ENCODE results near the gene TLN1. TPM values are rescaled to one million over a fixed set of nuclear protein-coding genes. Genes with fewer than 3 reads are reported as not detected.

The TLN1 gene
- total RNA-seq, 1 donor from 2014 or later, result 164 TPM

DNA sequence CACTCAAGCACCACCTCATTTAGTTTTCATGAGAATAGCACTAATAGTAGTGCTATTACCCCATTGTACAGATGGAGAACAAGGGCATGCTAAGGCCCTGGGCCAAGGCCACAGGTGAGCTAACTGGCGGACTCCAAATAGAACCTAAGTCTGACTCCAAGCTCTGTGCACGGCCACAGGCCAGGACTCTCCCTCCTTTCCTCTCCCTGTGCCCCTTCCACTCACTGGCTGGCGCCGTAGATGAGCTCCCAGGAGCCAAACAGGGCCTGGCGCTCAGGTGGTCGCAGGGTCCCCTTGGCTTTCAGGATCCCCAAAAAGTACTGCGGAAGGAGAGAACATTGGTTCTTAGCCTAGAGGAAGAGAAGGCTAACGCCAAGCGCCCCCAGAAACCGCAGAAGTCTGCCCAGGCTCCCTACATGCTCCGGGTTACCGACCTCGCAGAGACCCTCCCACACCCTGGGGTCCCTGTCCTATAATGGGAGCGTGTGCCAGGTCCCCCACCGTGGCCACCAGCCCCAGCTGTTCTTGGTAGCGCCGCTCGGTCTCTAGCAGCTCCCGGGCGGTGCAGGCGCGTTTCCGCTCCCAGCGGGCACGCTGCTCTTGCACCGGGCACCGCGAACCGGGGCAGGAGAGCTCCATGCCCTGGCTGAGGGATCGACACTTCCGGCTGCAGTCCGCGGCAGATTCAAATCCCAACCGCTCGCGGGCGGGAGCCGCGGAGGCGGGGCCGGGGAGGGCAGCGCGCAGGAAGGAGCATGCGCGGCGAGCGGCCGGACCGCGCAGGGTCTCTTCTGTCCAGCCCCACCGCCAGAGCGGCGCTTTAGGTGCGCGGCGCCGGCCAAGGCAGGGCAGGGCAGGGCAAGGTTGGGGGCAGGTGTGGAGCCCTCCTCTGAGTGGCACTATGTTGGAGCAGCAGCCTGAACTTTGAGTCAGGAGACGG is 67.2 kb downstream of the TLN1 start, which contains the start of gene ARHGEF39:
Gene ARHGEF39 (minus strand): TSS at position 665 of the 940 bp plus-strand sequence. CDS start 26 bp downstream, at position 639.
- H3K36me3 Mint-ChIP-seq, result peaks cover 7% of the 10 kb centered on the region
- peaks cover 56% of the 10 kb centered on the region for H3K4me1 Mint-ChIP-seq (ENCODE audit: unreplicated experiment)
- H3K27ac Mint-ChIP-seq, result peak within 1 kb of the TSS; percentile 41
- H3K4me3 Mint-ChIP-seq, result peak within 1 kb of the TSS; percentile 86
- TF ChIP-seq, protein P1, sequence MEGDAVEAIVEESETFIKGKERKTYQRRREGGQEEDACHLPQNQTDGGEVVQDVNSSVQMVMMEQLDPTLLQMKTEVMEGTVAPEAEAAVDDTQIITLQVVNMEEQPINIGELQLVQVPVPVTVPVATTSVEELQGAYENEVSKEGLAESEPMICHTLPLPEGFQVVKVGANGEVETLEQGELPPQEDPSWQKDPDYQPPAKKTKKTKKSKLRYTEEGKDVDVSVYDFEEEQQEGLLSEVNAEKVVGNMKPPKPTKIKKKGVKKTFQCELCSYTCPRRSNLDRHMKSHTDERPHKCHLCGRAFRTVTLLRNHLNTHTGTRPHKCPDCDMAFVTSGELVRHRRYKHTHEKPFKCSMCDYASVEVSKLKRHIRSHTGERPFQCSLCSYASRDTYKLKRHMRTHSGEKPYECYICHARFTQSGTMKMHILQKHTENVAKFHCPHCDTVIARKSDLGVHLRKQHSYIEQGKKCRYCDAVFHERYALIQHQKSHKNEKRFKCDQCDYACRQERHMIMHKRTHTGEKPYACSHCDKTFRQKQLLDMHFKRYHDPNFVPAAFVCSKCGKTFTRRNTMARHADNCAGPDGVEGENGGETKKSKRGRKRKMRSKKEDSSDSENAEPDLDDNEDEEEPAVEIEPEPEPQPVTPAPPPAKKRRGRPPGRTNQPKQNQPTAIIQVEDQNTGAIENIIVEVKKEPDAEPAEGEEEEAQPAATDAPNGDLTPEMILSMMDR (conservative IDR thresholded peaks at IDR 0.05), result peak; percentile 51
- peak; percentile 92 for DNase-seq (ENCODE audit: extremely low spot score, unreplicated experiment)
- no peaks in the 10 kb centered on the region for H3K27me3 Mint-ChIP-seq
- H3K9me3 Mint-ChIP-seq, result no peaks in the 10 kb centered on the region

DNA sequence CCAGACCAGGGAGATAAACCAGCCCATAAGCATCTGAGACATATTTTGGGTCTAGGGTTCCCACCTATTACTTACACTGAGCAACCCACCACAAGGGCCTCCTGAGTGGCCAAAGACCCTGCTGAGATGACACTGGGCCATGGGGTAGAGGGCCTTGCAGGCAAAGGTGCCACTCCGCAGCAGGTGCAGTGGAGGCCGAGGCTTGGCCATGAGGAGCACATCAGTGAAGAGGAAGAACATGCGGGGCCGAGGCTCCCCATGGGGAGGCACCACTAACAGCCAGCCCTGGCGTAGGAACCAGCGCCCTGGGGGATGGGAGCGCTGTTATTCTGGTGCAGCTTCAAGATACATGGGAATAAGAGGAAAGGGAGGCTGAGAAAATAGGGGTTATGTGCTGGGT is 69.6 kb downstream of the TLN1 start:
- H3K27me3 Mint-ChIP-seq, result peaks cover 6% of the 10 kb centered on the region
- DNase-seq (ENCODE audit: extremely low spot score, unreplicated experiment), result no peak
- H3K4me1 Mint-ChIP-seq (ENCODE audit: unreplicated experiment), result peaks cover 53% of the 10 kb centered on the region
- TF ChIP-seq, protein P1 (conservative IDR thresholded peaks at IDR 0.05), result no peak
- H3K4me3 Mint-ChIP-seq, result peak overlapping the region; percentile 59
- H3K36me3 Mint-ChIP-seq, result peaks cover 12% of the 10 kb centered on the region
- no peaks in the 10 kb centered on the region for H3K9me3 Mint-ChIP-seq
- H3K27ac Mint-ChIP-seq, result peak overlapping the region; percentile 27

DNA sequence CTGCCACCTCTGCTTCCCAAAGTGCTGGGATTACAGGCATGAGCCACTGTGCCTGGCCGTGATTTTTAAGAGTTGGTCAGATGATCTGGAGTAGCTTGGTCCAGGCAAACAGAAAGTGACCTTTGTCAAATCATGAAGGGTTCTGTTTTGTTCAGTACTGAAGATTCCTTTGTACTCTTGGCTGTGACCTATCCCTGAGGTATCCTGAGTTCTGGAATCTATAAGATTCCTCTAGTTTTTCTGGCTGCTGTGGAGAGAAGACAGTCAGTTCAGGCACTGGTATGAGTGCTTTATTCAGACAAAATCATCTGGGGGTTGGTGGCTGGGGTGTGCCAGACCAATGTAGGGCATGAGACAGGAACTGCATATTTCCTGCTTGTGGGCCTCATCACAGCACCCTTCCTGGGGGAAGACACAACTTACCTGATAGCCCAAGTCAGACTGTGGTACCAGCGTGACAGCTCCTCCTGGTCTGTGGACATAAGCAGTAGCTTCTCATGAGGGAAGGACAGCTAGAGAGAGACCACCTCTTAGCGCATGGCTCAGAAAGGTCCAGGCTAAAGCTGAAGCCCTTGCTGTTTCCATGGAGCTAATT is 70.1 kb downstream of the TLN1 start:
- Mint-ChIP-seq H3K27me3 (peaks cover 6% of the 10 kb centered on the region), H3K36me3 (peaks cover 12% of the 10 kb centered on the region), H3K9me3 (no peaks in the 10 kb centered on the region), H3K4me3 (peak overlapping the region; percentile 30), H3K27ac (peak overlapping the region; percentile 65), H3K4me1 (ENCODE audit: unreplicated experiment) (peaks cover 57% of the 10 kb centered on the region)
- TF ChIP-seq, protein P1 (conservative IDR thresholded peaks at IDR 0.05), result no peak
- no peak for DNase-seq (ENCODE audit: extremely low spot score, unreplicated experiment)

DNA sequence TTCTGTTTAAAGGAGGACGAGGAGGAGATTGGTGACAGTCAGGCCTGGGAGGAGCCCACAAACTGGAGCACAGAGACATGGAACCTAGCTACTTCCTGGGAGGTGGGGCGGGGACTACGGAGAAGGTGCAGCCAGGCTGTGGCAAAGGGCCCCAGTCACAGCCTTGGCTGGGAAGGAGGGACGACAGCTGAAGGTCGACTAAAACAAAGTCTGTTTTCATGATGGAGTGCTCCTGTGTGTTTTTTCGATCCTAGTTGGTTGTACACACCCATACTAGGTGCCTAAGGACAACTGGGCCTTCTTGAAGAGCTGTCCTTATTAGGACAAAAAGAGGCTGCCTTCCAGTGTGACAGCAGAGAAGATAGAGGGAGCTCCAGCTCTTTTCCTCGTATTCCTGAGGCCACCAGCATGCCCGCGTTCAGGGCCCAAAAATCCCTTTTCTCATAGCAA is 71.0 kb downstream of the TLN1 start:
- Mint-ChIP-seq H3K4me3 (peak overlapping the region; percentile 76), H3K36me3 (peaks cover 12% of the 10 kb centered on the region), H3K4me1 (ENCODE audit: unreplicated experiment) (peaks cover 61% of the 10 kb centered on the region), H3K9me3 (no peaks in the 10 kb centered on the region), H3K27me3 (peaks cover 6% of the 10 kb centered on the region), H3K27ac (peak overlapping the region; percentile 94)
- TF ChIP-seq, protein P1 (conservative IDR thresholded peaks at IDR 0.05), result peak; percentile 38
- DNase-seq (ENCODE audit: extremely low spot score, unreplicated experiment), result no peak

DNA sequence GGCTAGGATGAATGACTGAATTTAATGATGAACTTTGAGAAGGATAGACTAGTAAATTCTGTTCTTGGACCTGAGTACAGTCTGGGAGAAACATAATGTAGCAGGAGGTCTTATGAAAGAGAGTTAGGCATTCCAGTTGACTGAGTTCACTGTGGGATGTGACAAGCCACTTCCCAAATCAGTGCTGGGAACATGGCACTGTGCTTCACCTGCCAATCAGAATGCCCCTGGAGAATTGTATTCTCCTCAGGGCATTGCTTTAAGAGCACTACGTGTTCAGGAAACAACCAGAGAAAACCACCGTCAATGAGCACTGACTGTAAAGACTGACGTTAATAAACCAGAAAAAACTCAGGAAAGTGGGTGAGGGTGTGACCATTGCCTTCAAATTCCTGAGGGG is 72.7 kb downstream of the TLN1 start:
- Mint-ChIP-seq H3K4me1 (ENCODE audit: unreplicated experiment) (peaks cover 55% of the 10 kb centered on the region), H3K27ac (peak overlapping the region; percentile 99), H3K27me3 (peaks cover 6% of the 10 kb centered on the region), H3K9me3 (no peaks in the 10 kb centered on the region), H3K4me3 (peak overlapping the region; percentile 86), H3K36me3 (peaks cover 12% of the 10 kb centered on the region)
- no peak for DNase-seq (ENCODE audit: extremely low spot score, unreplicated experiment)
- TF ChIP-seq, protein P1 (conservative IDR thresholded peaks at IDR 0.05), result no peak
